Measurements from ENCODE around the gene SLC12A5.

DNA sequence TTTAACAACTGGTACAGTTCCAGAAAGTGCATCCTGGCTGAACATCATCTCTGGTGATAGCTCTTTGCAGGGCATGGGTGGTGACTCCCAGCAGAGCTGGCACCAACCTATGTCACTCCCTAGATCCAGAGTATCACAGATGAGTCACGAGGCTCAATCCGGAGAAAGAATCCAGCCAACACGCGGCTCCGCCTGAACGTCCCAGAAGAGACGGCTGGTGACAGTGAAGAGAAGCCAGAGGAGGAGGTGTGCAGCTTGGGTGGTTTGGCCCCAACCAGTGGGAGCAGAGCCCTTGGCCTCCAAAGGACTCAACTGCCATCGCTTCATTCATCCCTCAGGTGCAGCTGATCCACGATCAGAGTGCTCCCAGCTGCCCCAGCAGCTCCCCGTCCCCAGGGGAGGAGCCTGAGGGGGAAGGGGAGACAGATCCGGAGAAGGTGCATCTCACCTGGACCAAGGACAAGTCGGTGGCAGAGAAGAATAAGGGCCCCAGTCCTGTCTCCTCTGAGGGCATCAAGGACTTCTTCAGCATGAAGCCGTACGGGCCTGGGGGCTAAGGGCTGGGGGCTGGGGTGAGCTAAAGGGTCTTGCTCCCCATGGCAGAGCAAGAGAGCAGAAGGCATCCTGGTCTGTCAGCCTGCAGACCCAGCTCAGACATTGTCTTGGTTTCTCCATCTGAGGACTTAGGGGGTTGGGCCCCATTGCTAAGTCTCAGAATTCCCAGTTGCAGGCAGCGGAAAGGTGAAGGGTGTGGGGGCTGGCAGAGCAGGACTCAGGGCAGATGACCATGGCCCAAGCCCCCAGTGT is 27.2 kb downstream of the SLC12A5 start:
- TF ChIP-seq, protein P1, sequence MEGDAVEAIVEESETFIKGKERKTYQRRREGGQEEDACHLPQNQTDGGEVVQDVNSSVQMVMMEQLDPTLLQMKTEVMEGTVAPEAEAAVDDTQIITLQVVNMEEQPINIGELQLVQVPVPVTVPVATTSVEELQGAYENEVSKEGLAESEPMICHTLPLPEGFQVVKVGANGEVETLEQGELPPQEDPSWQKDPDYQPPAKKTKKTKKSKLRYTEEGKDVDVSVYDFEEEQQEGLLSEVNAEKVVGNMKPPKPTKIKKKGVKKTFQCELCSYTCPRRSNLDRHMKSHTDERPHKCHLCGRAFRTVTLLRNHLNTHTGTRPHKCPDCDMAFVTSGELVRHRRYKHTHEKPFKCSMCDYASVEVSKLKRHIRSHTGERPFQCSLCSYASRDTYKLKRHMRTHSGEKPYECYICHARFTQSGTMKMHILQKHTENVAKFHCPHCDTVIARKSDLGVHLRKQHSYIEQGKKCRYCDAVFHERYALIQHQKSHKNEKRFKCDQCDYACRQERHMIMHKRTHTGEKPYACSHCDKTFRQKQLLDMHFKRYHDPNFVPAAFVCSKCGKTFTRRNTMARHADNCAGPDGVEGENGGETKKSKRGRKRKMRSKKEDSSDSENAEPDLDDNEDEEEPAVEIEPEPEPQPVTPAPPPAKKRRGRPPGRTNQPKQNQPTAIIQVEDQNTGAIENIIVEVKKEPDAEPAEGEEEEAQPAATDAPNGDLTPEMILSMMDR (IDR thresholded peaks at IDR 0.05; ENCODE audit: low read length): no peak
- no peak for TF ChIP-seq EZH2 (optimal IDR thresholded peaks at IDR 0.05; ENCODE audit: low read depth, low read length)
